HFF-Myc (cell line): ENCODE results near the gene ERN2.

Experiments
- DNase-seq: peaks from one replicate; pipeline ENCODE4 v3.0.0-alpha.2; 2011; ENCODE audit warnings: low read depth; ENCODE audit errors: extremely low read depth
- H3K4me3 ChIP-seq: replicated peaks from 2 replicates; pipeline ENCODE4 v1.5.1; 2011; ENCODE audit warnings: low read depth, mild to moderate bottlenecking, control low read depth, low read length
- CTCF ChIP-seq: IDR thresholded peaks from 2 replicates; pipeline ENCODE4 v1.5.1; 2012; ENCODE audit warnings: mild to moderate bottlenecking, low read depth, low read length, control low read depth; ENCODE audit errors: missing control alignments

ERN2 gene

GRCh38 chr16:23694644-23695373, 18.2 kb downstream of the ERN2 start:
- H3K4me3 ChIP-seq, result no peak overlapping the region
- no peak for TF ChIP-seq CTCF
- no peak for DNase-seq

GRCh38 chr16:23694265-23694643, 18.8 kb downstream of the ERN2 start:
- no peak for DNase-seq
- TF ChIP-seq CTCF, result no peak
- no peak overlapping the region for H3K4me3 ChIP-seq

GRCh38 chr16:23692190-23692837, 20.7 kb downstream of the ERN2 start:
- TF ChIP-seq CTCF, result no peak
- DNase-seq, result no peak

GRCh38 chr16:23691483-23692189, 21.4 kb downstream of the ERN2 start:
- H3K4me3 ChIP-seq, result no peak overlapping the region
- TF ChIP-seq CTCF, result no peak
- no peak for DNase-seq

More at GRCh38 chr16:23692190-23692837, 20.7 kb downstream of the ERN2 start:
- no peak overlapping the region for H3K4me3 ChIP-seq

GRCh38 chr16:23690771-23691482, 22.1 kb downstream of the ERN2 start:
- H3K4me3 ChIP-seq, result no peak overlapping the region
- no peak for DNase-seq
- no peak for TF ChIP-seq CTCF

- no peak for TF ChIP-seq CTCF
- no peak for DNase-seq
- H3K4me3 ChIP-seq, result no peak overlapping the region
Measured at GRCh38 chr16:23689442-23690187, 23.4 kb downstream of the ERN2 start.
